ENCODE results near the gene OR51A7. TPM values are rescaled to one million over a fixed set of nuclear protein-coding genes. Genes with fewer than 3 reads are reported as not detected.

The OR51A7 gene
- total and polyA plus RNA-seq, 9 of the 15 experiments (the other 6 are each of a cell fraction or from before 2014, with no cell fraction given), result not detected

- intact Hi-C loops (cut with micrococcal nuclease), result loop anchor here (10.0 kb wide), 1 partner anchor 142 kb away; no protein-coding TSS in a partner anchor
- no peak overlapping the region for H3K4me2 ChIP-seq (ENCODE audit: insufficient read depth, low read length)
- H3K4me3 ChIP-seq, result no peak overlapping the region
- H3K27me3 ChIP-seq (ENCODE audit: control insufficient read depth in 2 of 2, insufficient read depth in 2 of 2, low read length in 2 of 2), result peaks cover 6 to 11% of the 10 kb centered on the region in 2 experiments; a peak in 2 of 5 replicates
- no TSS peak for BruUV-seq (replicated peaks)
- no peaks in the 10 kb centered on the region for H3K36me3 ChIP-seq (ENCODE audit: control insufficient read depth, insufficient read depth, low read length)
- DNase-seq (ENCODE audit: extremely low read depth in 1 of 4, low spot score in 3 of 4), result no peak
- H3K9me1 ChIP-seq (ENCODE audit: control insufficient read depth, insufficient read depth, low read length), result no peaks in the 10 kb centered on the region
- H3K9ac ChIP-seq (ENCODE audit: insufficient read depth in 1 of 2, low read depth in 2 of 2, low read length in 2 of 2), result no peak overlapping the region
- no peak overlapping the region for H2AFZ ChIP-seq (ENCODE audit: low read depth, low read length)
- ChIA-PET CTCF (ENCODE audit: low intra/inter-chr PET ratio) (no interaction called here), POLR2A (interaction anchor here (0.7 kb wide), 1 partner anchor 105 kb away, joined by 3 read pairs; no protein-coding TSS in a partner anchor)
- no peak overlapping the region for H3K27ac ChIP-seq (ENCODE audit: extremely low read depth, low read depth, low read length)
- no peaks in the 10 kb centered on the region; a peak in 1 of 5 replicates for H3K4me1 ChIP-seq (replicated peaks in 1 of 2; ENCODE audit: control insufficient read depth in 2 of 2, insufficient read depth in 2 of 2, low read length in 2 of 2)
- no peak for ATAC-seq
- FAIRE-seq, result no peak
- no peaks in the 10 kb centered on the region for H4K20me1 ChIP-seq (replicated peaks; ENCODE audit: control insufficient read depth, insufficient read depth, low read length)
- TF ChIP-seq ZNF76 (CRISPR knock-in tag; IDR thresholded peaks at IDR 0.05; ENCODE audit: borderline replicate concordance) (no peak), POLR3A (IDR thresholded peaks at IDR 0.05; ENCODE audit: borderline replicate concordance, extremely low read depth, insufficient read depth, insufficient read length) (no peak), U2AF2 (optimal IDR thresholded peaks at IDR 0.05; ENCODE audit: low read depth, low read length) (no peak), VEZF1 (CRISPR knock-in tag; IDR thresholded peaks at IDR 0.05) (no peak), FOXP1 (CRISPR knock-in tag; IDR thresholded peaks at IDR 0.05) (no peak), NFE2L1 (tag; IDR thresholded peaks at IDR 0.05; ENCODE audit: borderline replicate concordance, low read depth) (no peak), ZC3H8 (IDR thresholded peaks at IDR 0.05) (no peak), BRD4 (IDR thresholded peaks at IDR 0.05) (no peak), GTF2A2 (tag; IDR thresholded peaks at IDR 0.05) (no peak), ZNF311 (CRISPR knock-in tag; IDR thresholded peaks at IDR 0.05) (no peak), MAX (CRISPR knock-in tag; IDR thresholded peaks at IDR 0.05) (no peak)
- in situ Hi-C loops (cut with MboI), result no loop called here
- H3K9me3 ChIP-seq (replicated peaks; ENCODE audit: control insufficient read depth, insufficient read depth, low read depth, low read length), result no peaks in the 10 kb centered on the region
- no peaks in the 10 kb centered on the region for H3K79me2 ChIP-seq (ENCODE audit: control insufficient read depth, insufficient read depth, low read length)
These were observed 40.9 kb upstream of the OR51A7 start for GRCh38 chr11:4862447-4863236.

Data from K562 (cell line).